HFF-Myc (cell line): ENCODE measurements around the gene TRPM2.

Experiments
- DNase-seq: peaks from one replicate; pipeline ENCODE4 v3.0.0-alpha.2; 2011; ENCODE audit warnings: low read depth; ENCODE audit errors: extremely low read depth
- H3K4me3 ChIP-seq: replicated peaks from 2 replicates; pipeline ENCODE4 v1.5.1; 2011; ENCODE audit warnings: low read depth, mild to moderate bottlenecking, control low read depth, low read length
- CTCF ChIP-seq: IDR thresholded peaks from 2 replicates; pipeline ENCODE4 v1.5.1; 2012; ENCODE audit warnings: mild to moderate bottlenecking, low read depth, low read length, control low read depth; ENCODE audit errors: missing control alignments

Gene TRPM2

GRCh38 chr21:44450999-44451398 is 97.6 kb downstream of the TRPM2 start:
- no peak for TF ChIP-seq CTCF
- no peak overlapping the region for H3K4me3 ChIP-seq
- DNase-seq: no peak

- no peak for DNase-seq
- H3K4me3 ChIP-seq: no peak overlapping the region
- no peak for TF ChIP-seq CTCF
These were observed 99.7 kb downstream of the TRPM2 start for GRCh38 chr21:44453120-44453519.

- no peak for DNase-seq
- no peak overlapping the region for H3K4me3 ChIP-seq
- TF ChIP-seq CTCF: no peak
These were observed 100.6 kb downstream of the TRPM2 start for GRCh38 chr21:44454058-44454457.

- DNase-seq: no peak
- no peak for TF ChIP-seq CTCF
- H3K4me3 ChIP-seq: peak within 1 kb of the TSS; percentile 28
These were observed 101.5 kb downstream of the TRPM2 start, which contains the start of gene LRRC3 for GRCh38 chr21:44454747-44455523. LRRC3 (plus strand) TSS chr21:44455510; CDS start chr21:44456645, 1,135 bp downstream.

GRCh38 chr21:44455524-44456213 is 102.2 kb downstream of the TRPM2 start:
- no peak for TF ChIP-seq CTCF
- DNase-seq: no peak
- H3K4me3 ChIP-seq: peak overlapping the region; percentile 28

- TF ChIP-seq CTCF: no peak
- H3K4me3 ChIP-seq: peak overlapping the region; percentile 28
- DNase-seq: no peak
These were observed 102.9 kb downstream of the TRPM2 start for GRCh38 chr21:44456214-44456914.
